NCI-H2196 (cell line): ENCODE measurements around the gene FITM1.
"Not testable (repeated sequence)": the region's sequence is repeated elsewhere in the genome, so short reads cannot be mapped to it uniquely, and the experiment has no call there.

ENCODE experiments used
- DNase-seq: peaks from one replicate; lab custom pipeline; 2025; ENCODE audit not compliant: unreplicated experiment; lab: John Stamatoyannopoulos, UW

The FITM1 gene

GRCh38 chr14:24096545-24097181, 33.8 kb upstream of the FITM1 start:
- no peak for DNase-seq

DNA sequence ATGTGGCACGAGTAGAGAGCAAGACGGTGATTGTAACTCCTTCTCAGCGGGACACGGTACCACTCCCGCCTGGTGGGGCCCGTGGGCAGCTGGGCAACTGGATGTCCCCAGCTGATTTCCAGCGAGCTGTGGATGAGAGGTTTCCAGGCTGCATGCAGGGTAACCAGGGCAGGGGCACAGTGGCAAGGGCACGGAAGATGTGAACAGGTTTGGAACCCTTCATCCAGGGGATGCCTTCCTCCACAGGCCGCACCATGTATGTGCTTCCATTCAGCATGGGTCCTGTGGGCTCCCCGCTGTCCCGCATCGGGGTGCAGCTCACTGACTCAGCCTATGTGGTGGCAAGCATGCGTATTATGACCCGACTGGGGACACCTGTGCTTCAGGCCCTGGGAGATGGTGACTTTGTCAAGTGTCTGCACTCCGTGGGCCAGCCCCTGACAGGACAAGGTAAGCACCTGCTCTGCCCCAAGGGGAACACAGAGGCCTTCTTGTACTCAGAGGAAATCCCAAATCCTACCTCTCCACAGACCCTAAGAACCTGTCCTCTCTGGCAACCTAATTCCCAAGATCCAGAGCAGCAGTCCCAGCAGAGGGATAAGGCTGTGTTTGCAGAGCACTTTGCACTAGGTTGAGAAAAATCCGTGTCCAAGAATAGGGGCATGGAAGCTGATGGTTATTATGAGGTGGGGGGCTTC, 32.1 kb upstream of the FITM1 start:
- no peak for DNase-seq

DNA sequence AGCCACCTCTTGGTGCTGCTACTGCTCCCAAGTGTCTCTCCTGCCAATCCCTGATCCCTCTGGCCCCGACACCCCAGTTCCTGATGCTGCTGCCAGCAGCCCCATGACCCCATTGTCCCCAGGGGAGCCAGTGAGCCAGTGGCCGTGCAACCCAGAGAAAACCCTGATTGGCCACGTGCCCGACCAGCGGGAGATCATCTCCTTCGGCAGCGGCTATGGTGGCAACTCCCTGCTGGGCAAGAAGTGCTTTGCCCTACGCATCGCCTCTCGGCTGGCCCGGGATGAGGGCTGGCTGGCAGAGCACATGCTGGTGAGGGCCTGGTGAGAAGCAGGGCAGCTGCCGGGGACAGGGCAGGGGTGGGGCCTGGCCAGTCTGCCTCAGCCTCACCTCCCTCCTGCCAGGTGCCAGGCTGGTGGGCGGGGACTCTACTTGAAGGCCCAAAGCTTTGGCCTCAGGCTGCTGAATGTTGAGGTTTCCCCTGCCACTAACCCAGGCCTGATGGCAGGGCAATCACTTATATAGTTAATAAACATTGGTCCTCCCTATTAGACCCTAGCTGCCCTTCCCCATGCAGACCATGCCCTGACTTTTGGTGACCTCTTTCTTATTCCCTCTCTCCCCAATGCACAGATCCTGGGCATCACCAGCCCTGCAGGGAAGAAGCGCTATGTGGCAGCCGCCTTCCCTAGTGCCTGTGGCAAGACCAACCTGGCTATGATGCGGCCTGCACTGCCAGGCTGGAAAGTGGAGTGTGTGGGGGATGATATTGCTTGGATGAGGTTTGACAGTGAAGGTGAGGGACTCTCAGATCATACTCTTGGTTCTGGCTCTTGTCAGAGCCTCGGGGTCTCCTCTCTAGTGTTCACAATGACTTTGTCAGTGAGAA, 31.3 kb upstream of the FITM1 start:
- DNase-seq = peak; percentile 89

GRCh38 chr14:24100197-24100981, 30.1 kb upstream of the FITM1 start:
- DNase-seq = no peak

- DNase-seq = no peak
These were observed 29.4 kb upstream of the FITM1 start for GRCh38 chr14:24100982-24101494.

- no peak for DNase-seq
These were observed 28.0 kb upstream of the FITM1 start for GRCh38 chr14:24102357-24103048.

DNA sequence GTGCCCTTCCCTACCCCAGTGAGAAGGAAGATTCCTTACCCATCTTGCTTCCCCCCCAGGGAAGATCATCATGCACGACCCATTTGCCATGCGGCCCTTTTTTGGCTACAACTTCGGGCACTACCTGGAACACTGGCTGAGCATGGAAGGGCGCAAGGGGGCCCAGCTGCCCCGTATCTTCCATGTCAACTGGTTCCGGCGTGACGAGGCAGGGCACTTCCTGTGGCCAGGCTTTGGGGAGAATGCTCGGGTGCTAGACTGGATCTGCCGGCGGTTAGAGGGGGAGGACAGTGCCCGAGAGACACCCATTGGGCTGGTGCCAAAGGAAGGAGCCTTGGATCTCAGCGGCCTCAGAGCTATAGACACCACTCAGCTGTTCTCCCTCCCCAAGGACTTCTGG, 27.0 kb upstream of the FITM1 start:
- no peak for DNase-seq

DNA sequence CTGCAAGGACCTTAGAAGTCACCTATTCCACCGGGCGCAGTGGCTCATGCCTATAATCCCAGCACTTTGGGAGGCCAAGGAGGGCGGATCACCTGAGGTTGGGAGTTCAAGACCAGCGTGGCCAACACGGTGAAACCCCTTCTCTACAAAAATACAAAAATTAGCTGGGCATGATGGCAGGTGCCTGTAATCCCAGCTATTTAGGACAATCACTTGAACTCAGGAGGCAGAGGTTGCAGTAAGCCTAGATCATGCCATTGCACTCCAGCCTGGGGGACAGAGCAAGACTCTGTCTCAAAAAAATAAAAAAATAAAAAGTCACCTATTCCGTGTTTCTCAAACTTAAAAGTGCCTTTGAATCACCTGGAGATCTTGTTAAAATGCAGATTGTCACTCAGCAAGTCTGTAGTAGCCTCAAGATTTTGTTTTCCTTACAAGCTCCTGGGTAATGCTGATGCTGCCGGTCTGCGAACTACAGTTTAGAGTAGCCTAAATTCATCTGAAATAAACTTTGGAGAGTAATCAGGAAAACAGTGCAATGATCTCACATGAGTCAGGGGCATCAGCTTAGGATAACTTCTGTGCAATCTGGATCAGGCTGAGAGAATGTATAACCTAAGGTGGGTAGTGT, 24.7 kb upstream of the FITM1 start:
- not testable (repeated sequence) for DNase-seq

DNA sequence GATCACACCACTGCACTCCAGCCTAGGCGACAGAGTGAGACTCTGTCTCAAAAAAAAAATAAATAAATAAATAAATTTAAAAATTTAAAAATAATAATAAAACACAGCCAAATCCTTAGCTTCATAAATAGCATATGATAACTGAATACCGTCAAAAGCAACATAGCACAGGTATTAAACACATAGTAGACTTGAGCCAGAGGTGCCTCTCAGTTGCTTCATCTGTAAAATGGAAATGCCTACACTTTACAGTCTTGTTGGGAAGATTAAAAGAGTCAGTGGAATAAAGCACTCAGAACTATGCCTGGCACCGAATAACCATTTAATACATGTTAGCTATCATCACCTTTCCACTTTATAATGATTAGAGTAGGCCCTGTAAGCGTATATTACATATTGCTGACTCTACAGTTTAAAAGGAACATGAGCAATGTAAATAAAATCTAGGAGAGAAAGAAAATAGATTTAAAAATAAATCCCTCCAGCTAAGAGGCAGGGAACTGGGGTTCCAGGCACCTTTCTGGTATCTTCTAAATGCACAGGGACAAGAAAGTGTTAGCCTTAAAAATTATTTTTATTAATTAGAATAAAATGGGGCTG, 23.7 kb upstream of the FITM1 start:
- no peak for DNase-seq

- DNase-seq = no peak
These were observed 22.1 kb upstream of the FITM1 start for GRCh38 chr14:24108336-24108874.

- no peak for DNase-seq
These were observed 20.4 kb upstream of the FITM1 start for GRCh38 chr14:24110060-24110459.

- DNase-seq = no peak
These were observed 19.9 kb upstream of the FITM1 start for GRCh38 chr14:24110523-24110922.

GRCh38 chr14:24113379-24113800, 17.1 kb upstream of the FITM1 start:
- peak; percentile 54 for DNase-seq

DNA sequence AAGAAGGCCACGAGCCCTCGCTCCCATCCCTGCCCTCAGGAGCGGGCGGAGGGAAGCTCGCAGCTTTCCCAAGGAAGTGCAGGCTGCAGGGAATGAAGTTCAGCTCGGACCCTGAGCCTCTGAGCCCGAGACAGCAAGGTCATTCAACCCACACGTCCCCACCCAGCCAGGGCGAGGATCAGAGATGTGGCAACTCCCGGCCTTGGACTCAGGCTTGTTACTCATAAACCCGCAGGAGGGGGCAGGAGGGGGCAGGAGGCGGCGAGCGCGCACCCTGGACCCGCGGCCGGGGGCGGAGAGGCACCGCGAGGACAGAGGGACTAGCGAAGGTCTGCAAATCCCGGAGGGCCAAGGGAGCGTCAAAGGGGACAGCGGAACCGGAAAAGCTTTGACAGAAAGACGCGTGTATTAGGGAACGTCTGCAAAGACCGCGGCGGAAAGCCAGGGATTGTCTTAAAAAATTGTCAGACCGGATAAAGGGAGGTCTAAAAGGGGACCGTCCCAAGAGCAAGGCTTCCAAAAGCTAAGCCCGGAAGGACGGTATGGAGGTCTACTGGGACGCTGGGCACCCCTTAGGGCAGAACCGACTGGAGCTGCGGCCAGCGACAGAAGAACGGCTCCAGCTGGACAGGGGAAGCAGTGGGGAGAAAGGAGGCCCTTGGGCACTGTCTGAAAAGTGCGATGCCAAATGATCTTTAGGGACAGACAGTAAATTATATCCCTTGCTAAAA, 16.5 kb upstream of the FITM1 start:
- peak; percentile 90 for DNase-seq

GRCh38 chr14:24114532-24115421, 15.7 kb upstream of the FITM1 start, which contains the start of the genes DCAF11 and NRL:
Gene DCAF11, plus strand, starts transcription at chr14:24114777. Its CDS starts 818 bp downstream, at chr14:24115595.
Gene NRL, minus strand, starts transcription at chr14:24114949. Its CDS starts 32,101 bp downstream, at chr14:24082848.
- peak; percentile 99 for DNase-seq

GRCh38 chr14:24115422-24116127, 14.9 kb upstream of the FITM1 start:
- DNase-seq = no peak
